Endothelial cell of umbilical vein (primary cell): ENCODE results near the gene TECRL. TPM values are rescaled to one million over a fixed set of nuclear protein-coding genes. Genes with fewer than 3 reads are reported as not detected.

Experiments
- BruUV-seq: library from RNA; stranded (reverse); fragments of 400-500 nt; replicated peaks from 2 replicates; lab custom pipeline; 2021; lab: Mats Ljungman, UMichigan
- CTCF ChIA-PET: fragments of 300-600, 350-600 bp; sonication (Branson Sonifier 250); formaldehyde crosslinking; loops from one replicate; lab custom pipeline; 2021; ENCODE audit warnings: antibody characterized with exemption, inconsistent platforms; lab: Charles Lee
- POLR2A ChIA-PET: fragments of 300-600, 350-600 bp; sonication (Branson Sonifier 250); formaldehyde crosslinking; loops from one replicate; lab custom pipeline; 2021; ENCODE audit warnings: antibody characterized with exemption, inconsistent platforms; lab: Charles Lee
- DNase-seq: peaks from one replicate; pipeline ENCODE4 v3.0.0-alpha.2; 2011; ENCODE audit warnings: low read depth, low spot score
- FAIRE-seq: peaks from 2 replicates; lab custom pipeline; 2011; peaks lifted over from hg19 to GRCh38; lab: Jason Lieb, UNC
- H2AFZ ChIP-seq: 2 replicates; pipeline ENCODE4 v1.6.0; 2012; ENCODE audit warnings: low read depth, low read length, control low read depth, inconsistent platforms
- H3K27ac ChIP-seq: 2 replicates; pipeline ENCODE4 v1.5.1; 2011; ENCODE audit warnings: low read depth, mild to moderate bottlenecking, control low read depth, low read length, moderate library complexity; ENCODE audit not compliant: insufficient read depth
- H3K27me3 ChIP-seq, 2 experiments: 2 replicates each; pipeline versions ENCODE4 v1.6.0 to v1.6.1; 2011; ENCODE audit warnings: low read length in 2 of 2, mixed read lengths in 1 of 2; ENCODE audit not compliant: control insufficient read depth in 2 of 2, insufficient read depth in 2 of 2
- H3K36me3 ChIP-seq, 2 experiments: 2 replicates in 1 of 2; 3 replicates in 1 of 2; pipeline ENCODE4 v1.5.1; 2011; ENCODE audit warnings: low read length in 2 of 2, mild to moderate bottlenecking in 1 of 2, moderate library complexity in 1 of 2; ENCODE audit not compliant: control insufficient read depth in 2 of 2, insufficient read depth in 2 of 2; ENCODE audit errors: extremely low read depth in 1 of 2
- H3K4me1 ChIP-seq: 3 replicates; pipeline ENCODE4 v1.5.1; 2011; ENCODE audit warnings: mild to moderate bottlenecking, low read length; ENCODE audit not compliant: control insufficient read depth, insufficient read depth; ENCODE audit errors: extremely low read depth
- H3K4me2 ChIP-seq: 2 replicates; pipeline ENCODE4 v1.6.1; 2011; ENCODE audit warnings: low read length, control low read depth, mixed read lengths; ENCODE audit not compliant: insufficient read depth
- H3K4me3 ChIP-seq, 3 experiments: fragments of 200-600 bp in 1 of 3; sonication (generic), shearing (Covaris generic) in 1 of 3; replicated peaks in 1 of 3; 2 replicates each; pipeline ENCODE4 v1.5.1; 2011 to 2016; ENCODE audit warnings: control low read depth in 3 of 3, low read length in 3 of 3, mild to moderate bottlenecking in 2 of 3, inconsistent platforms in 1 of 3, low read depth in 1 of 3, moderate library complexity in 1 of 3; ENCODE audit not compliant: insufficient read depth in 1 of 3
- H3K79me2 ChIP-seq: 2 replicates; pipeline ENCODE4 v1.6.0; 2012; ENCODE audit warnings: low read length, inconsistent platforms; ENCODE audit not compliant: control insufficient read depth, insufficient read depth
- H3K9ac ChIP-seq: replicated peaks from 2 replicates; pipeline ENCODE3; 2011; ENCODE audit warnings: low read length, control low read depth; ENCODE audit not compliant: insufficient read depth; ENCODE audit errors: extremely low read depth
- H3K9me1 ChIP-seq: replicated peaks from 3 replicates; pipeline ENCODE4 v1.6.0; 2011; ENCODE audit warnings: mild to moderate bottlenecking, low read length; ENCODE audit not compliant: control insufficient read depth, insufficient read depth; ENCODE audit errors: extremely low read depth
- H3K9me3 ChIP-seq: replicated peaks from 2 replicates; pipeline ENCODE4 v1.5.1; 2012; ENCODE audit warnings: low read length, inconsistent platforms; ENCODE audit not compliant: control insufficient read depth, insufficient read depth
- H4K20me1 ChIP-seq: replicated peaks from 2 replicates; pipeline ENCODE3; 2011; ENCODE audit warnings: mild to moderate bottlenecking, low read length; ENCODE audit not compliant: control insufficient read depth, insufficient read depth; ENCODE audit errors: extremely low read depth
- EZH2 ChIP-seq: IDR thresholded peaks from 2 replicates; pipeline ENCODE4 v1.6.1; 2012; ENCODE audit warnings: borderline replicate concordance, low read depth, mild to moderate bottlenecking, moderate library complexity, low read length, inconsistent platforms; ENCODE audit not compliant: severe bottlenecking
- FOS ChIP-seq: IDR thresholded peaks from 2 replicates; pipeline ENCODE4 v1.6.1; 2011; ENCODE audit warnings: mild to moderate bottlenecking, low read length, moderate library complexity, borderline replicate concordance; ENCODE audit not compliant: insufficient read depth
- GATA2 ChIP-seq: IDR thresholded peaks from 2 replicates; pipeline ENCODE4 v1.7.0; 2011; ENCODE audit warnings: low read depth, mild to moderate bottlenecking, moderate library complexity, mixed read lengths, low read length; ENCODE audit not compliant: insufficient read length, insufficient read depth
- JUN ChIP-seq: IDR thresholded peaks from 2 replicates; pipeline ENCODE4 v1.6.1; 2011; ENCODE audit warnings: borderline replicate concordance, low read depth; ENCODE audit not compliant: insufficient read length, insufficient read depth
- MAX ChIP-seq: IDR thresholded peaks from 2 replicates; pipeline ENCODE4 v1.6.1; 2011; ENCODE audit not compliant: insufficient read depth, insufficient read length
- MYC ChIP-seq: IDR thresholded peaks from one replicate; pipeline ENCODE4 v1.6.1; 2011; ENCODE audit warnings: mild to moderate bottlenecking, low read depth, low read length
- POLR2A ChIP-seq: IDR thresholded peaks from 2 replicates; pipeline ENCODE4 v1.6.1; 2012; ENCODE audit warnings: low read depth, mild to moderate bottlenecking, control low read depth, low read length
- POLR2AphosphoS5 ChIP-seq: IDR thresholded peaks from 2 replicates; pipeline ENCODE4 v1.6.1; 2012; ENCODE audit warnings: low read depth, mild to moderate bottlenecking, control low read depth, low read length, moderate library complexity; ENCODE audit not compliant: insufficient read depth
- dilution Hi-C: fragments of 300-500 bp; cut with MboI; formaldehyde crosslinking; loops from one replicate; pipeline ENCODE4 v1.15.0; 2019; ENCODE audit warnings: low sequenced_read_pairs; ENCODE audit not compliant: extremely low pct_ligation_motif_present
- intact Hi-C: fragments of 100-400 bp; cut with micrococcal nuclease; formaldehyde crosslinking; loops from one replicate; pipeline ENCODE4 v1.10.0; 2022
- polyA plus RNA-seq, 4 experiments: library from polyadenylated mRNA; depleted of rRNA in 3 of 4; stranded (reverse) in 3 of 4; unstranded in 1 of 4; fragments of >200 nt; gene quantifications; 2 replicates each; pipeline versions ENCODE4 v1.2.1 to v1.2.3, GENCODE V29; 2011 to 2012; ENCODE audit warnings: missing spikeins in 1 of 4
- total RNA-seq: library from RNA; stranded (reverse); gene quantifications from 2 replicates; pipeline ENCODE4 v1.2.3, GENCODE V29; 2021
- TF ChIP-seq, protein P1 (sequence below), 2 donors: IDR thresholded peaks; 1 replicate in 1 of 2; 2 replicates in 1 of 2; pipeline ENCODE4 v1.5.1; 2011; ENCODE audit warnings: low read length in 2 of 2, mild to moderate bottlenecking in 2 of 2, moderate library complexity in 2 of 2, control low read depth in 1 of 2, inconsistent platforms in 1 of 2, low read depth in 1 of 2; ENCODE audit not compliant: insufficient read depth in 1 of 2; ENCODE audit errors: extremely low read depth in 1 of 2

TECRL gene
- total and polyA plus RNA-seq, 2 donors (not counting 3 experiments of a cell fraction or from before 2014, with no cell fraction given), result not detected

DNA sequence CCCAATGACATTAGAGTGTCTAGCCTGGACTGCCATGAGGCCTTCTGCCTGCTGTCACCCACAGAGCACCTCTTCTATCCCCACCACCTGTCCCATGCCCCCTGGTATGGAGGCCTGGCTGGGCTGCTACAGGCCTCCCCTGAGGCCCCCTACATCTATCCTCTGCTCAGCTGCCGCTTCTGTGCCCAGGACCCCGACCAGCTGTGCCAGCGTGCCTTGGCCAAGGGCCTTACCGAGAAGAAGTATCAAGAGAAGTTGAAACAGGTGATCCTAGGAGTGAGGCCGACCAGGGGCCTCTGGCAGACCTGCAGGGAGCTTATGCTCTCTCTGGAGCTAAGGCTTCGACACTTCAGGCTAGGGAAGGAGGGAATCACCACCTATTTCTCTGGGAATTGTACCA, 21.7 kb upstream of the TECRL start:
- FAIRE-seq, result no peak
- dilution Hi-C loops, result no loop called here
- Histone ChIP-seq H3K4me2 (no peak overlapping the region), H3K79me2 (no peaks in the 10 kb centered on the region), H3K9ac (no peak overlapping the region), H4K20me1 (no peaks in the 10 kb centered on the region), H3K4me1 (no peaks in the 10 kb centered on the region), H2AFZ (no peak overlapping the region), H3K27me3 (no peaks in the 10 kb centered on the region), H3K9me1 (no peaks in the 10 kb centered on the region), H3K9me3 (peaks cover 1% of the 10 kb centered on the region), H3K4me3 (no peak overlapping the region), H3K27ac (no peak overlapping the region), H3K36me3 (no peaks in the 10 kb centered on the region)
- no peak for DNase-seq
- intact Hi-C loops, result no loop called here
- CTCF ChIA-PET, result no interaction called here
- TF ChIP-seq FOS (no peak), MAX (no peak), POLR2A (no peak), POLR2AphosphoS5 (no peak), GATA2 (no peak), EZH2 (no peak), JUN (no peak), MYC (no peak)
- TF ChIP-seq, protein P1, sequence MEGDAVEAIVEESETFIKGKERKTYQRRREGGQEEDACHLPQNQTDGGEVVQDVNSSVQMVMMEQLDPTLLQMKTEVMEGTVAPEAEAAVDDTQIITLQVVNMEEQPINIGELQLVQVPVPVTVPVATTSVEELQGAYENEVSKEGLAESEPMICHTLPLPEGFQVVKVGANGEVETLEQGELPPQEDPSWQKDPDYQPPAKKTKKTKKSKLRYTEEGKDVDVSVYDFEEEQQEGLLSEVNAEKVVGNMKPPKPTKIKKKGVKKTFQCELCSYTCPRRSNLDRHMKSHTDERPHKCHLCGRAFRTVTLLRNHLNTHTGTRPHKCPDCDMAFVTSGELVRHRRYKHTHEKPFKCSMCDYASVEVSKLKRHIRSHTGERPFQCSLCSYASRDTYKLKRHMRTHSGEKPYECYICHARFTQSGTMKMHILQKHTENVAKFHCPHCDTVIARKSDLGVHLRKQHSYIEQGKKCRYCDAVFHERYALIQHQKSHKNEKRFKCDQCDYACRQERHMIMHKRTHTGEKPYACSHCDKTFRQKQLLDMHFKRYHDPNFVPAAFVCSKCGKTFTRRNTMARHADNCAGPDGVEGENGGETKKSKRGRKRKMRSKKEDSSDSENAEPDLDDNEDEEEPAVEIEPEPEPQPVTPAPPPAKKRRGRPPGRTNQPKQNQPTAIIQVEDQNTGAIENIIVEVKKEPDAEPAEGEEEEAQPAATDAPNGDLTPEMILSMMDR (IDR thresholded peaks at IDR 0.05; ENCODE audit: extremely low read depth in 1 of 2, insufficient read depth in 1 of 2, low read depth in 1 of 2, low read length in 2 of 2), result no peak
- no TSS peak for BruUV-seq
- POLR2A ChIA-PET, result no interaction called here
